Fibroblast of lung (primary cell): ENCODE measurements around the gene ITGA3.

Experiments used
- CTCF ChIP-seq, 2 donors: IDR thresholded peaks in 1 of 2; conservative IDR thresholded peaks in 1 of 2; 1 replicate in 1 of 2; 2 replicates in 1 of 2; pipeline ENCODE4 v1.5.1; 2011 to 2012; ENCODE audit warnings: low read length in 2 of 2, control low read depth in 1 of 2, inconsistent platforms in 1 of 2, low read depth in 1 of 2, mild to moderate bottlenecking in 1 of 2
- EZH2 ChIP-seq: IDR thresholded peaks from 2 replicates; pipeline ENCODE4 v1.5.1; 2012; ENCODE audit warnings: low read length, control low read depth, mild to moderate bottlenecking; ENCODE audit errors: missing control alignments

GRCh38 chr17:50052822-50053653, 2.9 kb upstream of the ITGA3 start:
- TF ChIP-seq CTCF (conservative IDR thresholded peaks at IDR 0.05 in 1 of 2, IDR thresholded peaks at IDR 0.05 in 1 of 2; ENCODE audit: low read depth in 1 of 2, low read length in 2 of 2) (no peak), EZH2 (no peak)
